Stimulated activated naive CD8-positive, alpha-beta T cell treated with anti-CD3 and anti-CD28 coated beads, Interleukin-15, Interleukin-2, amounts not matched to agents 100 U/mL and 50 U/mL, for 24 hours (primary cell): ENCODE data around the gene ARHGAP10.

Experiments used
- ATAC-seq: fragments of 150-1000 bp; cut with Tn5 transposase; one replicate; pipeline ENCODE4 v1.10.0; 2021
- DNase-seq: peaks from one replicate; pipeline ENCODE4 v3.0.0; 2021

ARHGAP10 gene

GRCh38 chr4:147955827-147956558 lies 224.1 kb downstream of the ARHGAP10 start:
- ATAC-seq (no peak), DNase-seq (no peak)

- ATAC-seq = no peak
- no peak for DNase-seq
Measured at GRCh38 chr4:147957446-147957845, 225.6 kb downstream of the ARHGAP10 start.

- DNase-seq (no peak), ATAC-seq (no peak)
Measured at GRCh38 chr4:147958057-147958456, 226.2 kb downstream of the ARHGAP10 start.

GRCh38 chr4:147958489-147959065 lies 226.7 kb downstream of the ARHGAP10 start:
- no peak for DNase-seq
- ATAC-seq = no peak

- DNase-seq (no peak), ATAC-seq (no peak)
Measured at GRCh38 chr4:147960971-147961370, 229.1 kb downstream of the ARHGAP10 start.

- no peak for DNase-seq
- ATAC-seq = no peak
Measured at GRCh38 chr4:147963839-147964238, 232.0 kb downstream of the ARHGAP10 start.

GRCh38 chr4:147964266-147964880 lies 232.5 kb downstream of the ARHGAP10 start:
- DNase-seq (no peak), ATAC-seq (no peak)

- no peak for ATAC-seq
Measured at GRCh38 chr4:147965056-147965455, 233.2 kb downstream of the ARHGAP10 start.

GRCh38 chr4:147965873-147966272 lies 234.0 kb downstream of the ARHGAP10 start:
- DNase-seq = no peak
- ATAC-seq = no peak

More at GRCh38 chr4:147965056-147965455, 233.2 kb downstream of the ARHGAP10 start:
- no peak for DNase-seq

GRCh38 chr4:147968641-147969040 lies 236.8 kb downstream of the ARHGAP10 start:
- no peak for ATAC-seq
- no peak for DNase-seq

- DNase-seq = no peak
- no peak for ATAC-seq
Measured at GRCh38 chr4:147969573-147970385, 237.9 kb downstream of the ARHGAP10 start.

GRCh38 chr4:147971116-147971515 lies 239.2 kb downstream of the ARHGAP10 start:
- ATAC-seq = no peak
- no peak for DNase-seq

- DNase-seq = no peak
- ATAC-seq = no peak
Measured at GRCh38 chr4:147975325-147975724, 243.4 kb downstream of the ARHGAP10 start.

GRCh38 chr4:147975933-147976928 lies 244.3 kb downstream of the ARHGAP10 start:
- ATAC-seq = no peak
- DNase-seq = no peak

- ATAC-seq (no peak), DNase-seq (no peak)
Measured at GRCh38 chr4:147980586-147980985, 248.7 kb downstream of the ARHGAP10 start.

- ATAC-seq (no peak), DNase-seq (no peak)
Measured at GRCh38 chr4:147981305-147981704, 249.4 kb downstream of the ARHGAP10 start.

- ATAC-seq (no peak), DNase-seq (peak; percentile 11)
Measured at GRCh38 chr4:147984065-147984777, 252.3 kb downstream of the ARHGAP10 start.

- DNase-seq (no peak), ATAC-seq (no peak)
Measured at GRCh38 chr4:147984778-147985138, 252.9 kb downstream of the ARHGAP10 start.

GRCh38 chr4:147985376-147985775 lies 253.5 kb downstream of the ARHGAP10 start:
- DNase-seq (no peak), ATAC-seq (no peak)

- DNase-seq (no peak), ATAC-seq (no peak)
Measured at GRCh38 chr4:147987252-147987651, 255.4 kb downstream of the ARHGAP10 start.
